Skeletal muscle satellite cell (primary cell): Measurements from ENCODE around the gene ILK.

Experiments used
- H3K27me3 ChIP-seq: 2 replicates; pipeline ENCODE4 v1.7.0; 2013; ENCODE audit warnings: low read length; ENCODE audit not compliant: control insufficient read depth, insufficient read depth
- H3K36me3 ChIP-seq: 2 replicates; pipeline ENCODE4 v1.7.0; 2013; ENCODE audit warnings: mild to moderate bottlenecking, control low read depth, low read length; ENCODE audit not compliant: insufficient read depth
- H3K4me1 ChIP-seq: 2 replicates; pipeline ENCODE4 v1.7.0; 2013; ENCODE audit warnings: low read length; ENCODE audit not compliant: control insufficient read depth, insufficient read depth
- H3K4me2 ChIP-seq: 2 replicates; pipeline ENCODE4 v1.7.0; 2013; ENCODE audit warnings: mild to moderate bottlenecking, low read length
- H3K4me3 ChIP-seq: 2 replicates; pipeline ENCODE4 v1.7.0; 2013; ENCODE audit warnings: low read length
- H3K9ac ChIP-seq: 2 replicates; pipeline ENCODE4 v1.7.0; 2013; ENCODE audit warnings: mild to moderate bottlenecking, low read depth, low read length, moderate library complexity
- H3K9me3 ChIP-seq: replicated peaks from 2 replicates; pipeline ENCODE4 v1.7.0; 2013; ENCODE audit warnings: mild to moderate bottlenecking, control low read depth, low read length

ILK gene

GRCh38 chr11:6599881-6600390 is 3.6 kb upstream of the ILK start:
- H3K4me1 ChIP-seq, result peaks cover 9% of the 10 kb centered on the region
- H3K27me3 ChIP-seq, result no peaks in the 10 kb centered on the region
- no peak overlapping the region for H3K9ac ChIP-seq
- H3K9me3 ChIP-seq, result no peaks in the 10 kb centered on the region
- no peak overlapping the region for H3K4me3 ChIP-seq
- H3K4me2 ChIP-seq, result no peak overlapping the region
- H3K36me3 ChIP-seq, result peaks cover 53% of the 10 kb centered on the region

GRCh38 chr11:6601041-6601461 is 2.5 kb upstream of the ILK start:
- no peaks in the 10 kb centered on the region for H3K9me3 ChIP-seq
- no peaks in the 10 kb centered on the region for H3K27me3 ChIP-seq
- H3K36me3 ChIP-seq, result peaks cover 46% of the 10 kb centered on the region
- H3K4me1 ChIP-seq, result peaks cover 18% of the 10 kb centered on the region
- no peak overlapping the region for H3K9ac ChIP-seq
- H3K4me2 ChIP-seq, result no peak overlapping the region
- no peak overlapping the region for H3K4me3 ChIP-seq

- H3K4me1 ChIP-seq, result peaks cover 30% of the 10 kb centered on the region
- H3K4me2 ChIP-seq, result peak overlapping the region; percentile 92
- H3K9ac ChIP-seq, result peak overlapping the region; percentile 94
- H3K27me3 ChIP-seq, result no peaks in the 10 kb centered on the region
- no peaks in the 10 kb centered on the region for H3K9me3 ChIP-seq
- H3K36me3 ChIP-seq, result peaks cover 35% of the 10 kb centered on the region
- H3K4me3 ChIP-seq, result peak overlapping the region; percentile 89
Measured at GRCh38 chr11:6602096-6602940, 1.3 kb upstream of the ILK start.

GRCh38 chr11:6604081-6604626 is 580 bp downstream of the ILK start:
- H3K36me3 ChIP-seq, result peaks cover 41% of the 10 kb centered on the region
- peaks cover 48% of the 10 kb centered on the region for H3K4me1 ChIP-seq

GRCh38 chr11:6604790-6605189 is 1.2 kb downstream of the ILK start:
- Histone ChIP-seq H3K27me3 (no peaks in the 10 kb centered on the region), H3K9ac (peak overlapping the region; percentile 94), H3K9me3 (no peaks in the 10 kb centered on the region), H3K4me3 (peak overlapping the region; percentile 89), H3K4me1 (peaks cover 51% of the 10 kb centered on the region), H3K4me2 (peak overlapping the region; percentile 92), H3K36me3 (peaks cover 41% of the 10 kb centered on the region)

More at GRCh38 chr11:6604081-6604626, 580 bp downstream of the ILK start:
- Histone ChIP-seq H3K9ac (peak overlapping the region; percentile 94), H3K4me2 (peak overlapping the region; percentile 92), H3K27me3 (no peaks in the 10 kb centered on the region), H3K9me3 (no peaks in the 10 kb centered on the region), H3K4me3 (peak overlapping the region; percentile 89)

- no peaks in the 10 kb centered on the region for H3K9me3 ChIP-seq
- no peaks in the 10 kb centered on the region for H3K27me3 ChIP-seq
- H3K9ac ChIP-seq, result peak overlapping the region; percentile 70
- peaks cover 45% of the 10 kb centered on the region for H3K36me3 ChIP-seq
- peak overlapping the region; percentile 66 for H3K4me2 ChIP-seq
- H3K4me3 ChIP-seq, result peak overlapping the region; percentile 50
- H3K4me1 ChIP-seq, result peaks cover 62% of the 10 kb centered on the region
Measured at GRCh38 chr11:6606471-6607189, 3.1 kb downstream of the ILK start.

- Histone ChIP-seq H3K4me1 (peaks cover 56% of the 10 kb centered on the region), H3K9ac (peak overlapping the region; percentile 43), H3K9me3 (no peaks in the 10 kb centered on the region), H3K4me2 (peak overlapping the region; percentile 54), H3K27me3 (no peaks in the 10 kb centered on the region), H3K36me3 (peaks cover 44% of the 10 kb centered on the region), H3K4me3 (no peak overlapping the region)
Measured at GRCh38 chr11:6607190-6607795, 3.7 kb downstream of the ILK start.

GRCh38 chr11:6608011-6608410 is 4.4 kb downstream of the ILK start:
- no peaks in the 10 kb centered on the region for H3K9me3 ChIP-seq
- peak overlapping the region; percentile 43 for H3K9ac ChIP-seq
- peaks cover 44% of the 10 kb centered on the region for H3K36me3 ChIP-seq
- no peak overlapping the region for H3K4me2 ChIP-seq
- peaks cover 62% of the 10 kb centered on the region for H3K4me1 ChIP-seq
- H3K4me3 ChIP-seq, result no peak overlapping the region
- no peaks in the 10 kb centered on the region for H3K27me3 ChIP-seq

GRCh38 chr11:6608726-6609501 is 5.3 kb downstream of the ILK start:
- H3K36me3 ChIP-seq, result peaks cover 47% of the 10 kb centered on the region

GRCh38 chr11:6609502-6610015 is 6.0 kb downstream of the ILK start:
- Histone ChIP-seq H3K36me3 (peaks cover 52% of the 10 kb centered on the region), H3K4me3 (no peak overlapping the region), H3K9ac (no peak overlapping the region), H3K4me2 (no peak overlapping the region), H3K27me3 (no peaks in the 10 kb centered on the region), H3K4me1 (peaks cover 64% of the 10 kb centered on the region), H3K9me3 (no peaks in the 10 kb centered on the region)

More at GRCh38 chr11:6608726-6609501, 5.3 kb downstream of the ILK start:
- Histone ChIP-seq H3K4me2 (no peak overlapping the region), H3K27me3 (no peaks in the 10 kb centered on the region), H3K4me1 (peaks cover 64% of the 10 kb centered on the region), H3K9me3 (no peaks in the 10 kb centered on the region), H3K4me3 (no peak overlapping the region), H3K9ac (no peak overlapping the region)
